HEK293 (cell line): ENCODE measurements around the gene BIRC7.

Experiments used
- CTCF ChIA-PET: fragments of 350-600 bp; formaldehyde crosslinking; extraction: SDS; loops from one replicate; lab custom pipeline; 2021; ENCODE audit warnings: antibody characterized with exemption; lab: Yijun Ruan, JAX
- POLR2A ChIA-PET: fragments of 300-600 bp; formaldehyde crosslinking; extraction: SDS; loops from one replicate; lab custom pipeline; 2020; ENCODE audit warnings: antibody characterized with exemption, inconsistent platforms; lab: Yijun Ruan, JAX
- H3K27ac ChIP-seq: fragments of 200-500 bp; sonication (Bioruptor generic); 2 replicates; pipeline ENCODE4 v1.5.1; 2014; ENCODE audit warnings: low read depth, low read length, control low read depth, inconsistent platforms; ENCODE audit errors: extremely low read depth
- H3K36me3 ChIP-seq, 2 experiments: fragments of 200-500 bp in 1 of 2; sonication (Bioruptor generic) in 1 of 2; 1 replicate in 1 of 2; 2 replicates in 1 of 2; pipeline ENCODE4 v1.5.1; 2014 to 2017; ENCODE audit warnings: inconsistent platforms in 2 of 2, low read length in 2 of 2; ENCODE audit not compliant: control insufficient read depth in 2 of 2, insufficient read depth in 1 of 2
- H3K4me1 ChIP-seq: fragments of 200-500 bp; sonication (Bioruptor generic); 2 replicates; pipeline ENCODE4 v1.5.1; 2014; ENCODE audit warnings: mild to moderate bottlenecking, low read length, inconsistent platforms; ENCODE audit not compliant: control insufficient read depth, insufficient read depth
- H3K4me3 ChIP-seq: 2 replicates; pipeline ENCODE4 v1.5.1; 2011; ENCODE audit warnings: low read depth, mild to moderate bottlenecking, control low read depth, low read length, moderate library complexity
- H3K9me3 ChIP-seq: fragments of 200-500 bp; sonication (Bioruptor generic); 2 replicates; pipeline ENCODE4 v1.5.1; 2014; ENCODE audit warnings: low read depth, low read length, inconsistent platforms; ENCODE audit not compliant: control insufficient read depth, insufficient read depth
- OSR2 ChIP-seq: fragments of 450-650 bp; formaldehyde crosslinking; IDR thresholded peaks from 2 replicates; pipeline ENCODE4 v1.5.1; 2016; ENCODE audit warnings: missing biosample characterization, missing genetic modification characterization
- OVOL3 ChIP-seq: fragments of 450-650 bp; formaldehyde crosslinking; IDR thresholded peaks from 2 replicates; pipeline ENCODE4 v1.5.1; 2016; ENCODE audit warnings: missing biosample characterization, missing genetic modification characterization
- ZNF16 ChIP-seq: fragments of 450-650 bp; formaldehyde crosslinking; IDR thresholded peaks from 2 replicates; pipeline ENCODE4 v1.5.1; 2016; ENCODE audit warnings: low read depth, missing biosample characterization, missing genetic modification characterization
- ZNF184 ChIP-seq: fragments of 450-650 bp; IDR thresholded peaks from 2 replicates; pipeline ENCODE4 v1.5.1; 2018; ENCODE audit warnings: missing biosample characterization, mild to moderate bottlenecking, missing genetic modification characterization
- ZNF223 ChIP-seq: fragments of 450-650 bp; formaldehyde crosslinking; IDR thresholded peaks from 2 replicates; pipeline ENCODE4 v1.5.1; 2016; ENCODE audit warnings: missing biosample characterization, missing genetic modification characterization
- ZNF24 ChIP-seq: fragments of 450-650 bp; formaldehyde crosslinking; IDR thresholded peaks from 2 replicates; pipeline ENCODE4 v1.5.1; 2016; ENCODE audit warnings: missing biosample characterization, missing genetic modification characterization
- ZNF354C ChIP-seq: fragments of 450-650 bp; formaldehyde crosslinking; IDR thresholded peaks from 2 replicates; pipeline ENCODE4 v1.5.1; 2016; ENCODE audit warnings: missing biosample characterization, missing genetic modification characterization, low read depth, borderline replicate concordance
- ZNF391 ChIP-seq: fragments of 450-650 bp; formaldehyde crosslinking; IDR thresholded peaks from 2 replicates; pipeline ENCODE4 v1.5.1; 2016; ENCODE audit warnings: low read depth, missing biosample characterization, missing genetic modification characterization, borderline replicate concordance
- ZNF548 ChIP-seq: fragments of 450-650 bp; formaldehyde crosslinking; IDR thresholded peaks from 2 replicates; pipeline ENCODE4 v1.5.1; 2016; ENCODE audit warnings: missing biosample characterization, missing genetic modification characterization
- ZNF654 ChIP-seq: fragments of 450-650 bp; formaldehyde crosslinking; IDR thresholded peaks from 2 replicates; pipeline ENCODE4 v1.5.1; 2016; ENCODE audit warnings: low read depth, missing biosample characterization, missing genetic modification characterization
- ZNF677 ChIP-seq: fragments of 450-650 bp; IDR thresholded peaks from 2 replicates; pipeline ENCODE4 v1.5.0; 2018; ENCODE audit warnings: missing biosample characterization, mild to moderate bottlenecking, missing genetic modification characterization, moderate library complexity
- ZSCAN30 ChIP-seq: fragments of 450-650 bp; IDR thresholded peaks from 2 replicates; pipeline ENCODE4 v1.5.1; 2018; ENCODE audit warnings: missing biosample characterization, mild to moderate bottlenecking, missing genetic modification characterization, moderate library complexity
- TF ChIP-seq, protein P1 (sequence below): fragments of 450-650 bp; formaldehyde crosslinking; IDR thresholded peaks from 2 replicates; pipeline ENCODE4 v1.5.1; 2016; ENCODE audit warnings: missing biosample characterization, missing genetic modification characterization, borderline replicate concordance
- TF ChIP-seq, protein P2 (sequence below): fragments of 450-650 bp; formaldehyde crosslinking; IDR thresholded peaks from 2 replicates; pipeline ENCODE4 v1.5.1; 2016; ENCODE audit warnings: missing biosample characterization, missing genetic modification characterization
- TF ChIP-seq, protein P3 (sequence below): fragments of 450-650 bp; formaldehyde crosslinking; IDR thresholded peaks from 2 replicates; pipeline ENCODE4 v1.5.1; 2016; ENCODE audit warnings: missing biosample characterization, missing genetic modification characterization
- TF ChIP-seq, protein P4 (sequence below): fragments of 450-650 bp; formaldehyde crosslinking; IDR thresholded peaks from 2 replicates; pipeline ENCODE4; 2016; ENCODE audit warnings: missing biosample characterization, missing genetic modification characterization
- TF ChIP-seq, protein P5 (sequence below): fragments of 450-650 bp; formaldehyde crosslinking; IDR thresholded peaks from 2 replicates; pipeline ENCODE4 v1.5.1; 2017; ENCODE audit warnings: missing biosample characterization, missing genetic modification characterization

BIRC7 gene

DNA sequence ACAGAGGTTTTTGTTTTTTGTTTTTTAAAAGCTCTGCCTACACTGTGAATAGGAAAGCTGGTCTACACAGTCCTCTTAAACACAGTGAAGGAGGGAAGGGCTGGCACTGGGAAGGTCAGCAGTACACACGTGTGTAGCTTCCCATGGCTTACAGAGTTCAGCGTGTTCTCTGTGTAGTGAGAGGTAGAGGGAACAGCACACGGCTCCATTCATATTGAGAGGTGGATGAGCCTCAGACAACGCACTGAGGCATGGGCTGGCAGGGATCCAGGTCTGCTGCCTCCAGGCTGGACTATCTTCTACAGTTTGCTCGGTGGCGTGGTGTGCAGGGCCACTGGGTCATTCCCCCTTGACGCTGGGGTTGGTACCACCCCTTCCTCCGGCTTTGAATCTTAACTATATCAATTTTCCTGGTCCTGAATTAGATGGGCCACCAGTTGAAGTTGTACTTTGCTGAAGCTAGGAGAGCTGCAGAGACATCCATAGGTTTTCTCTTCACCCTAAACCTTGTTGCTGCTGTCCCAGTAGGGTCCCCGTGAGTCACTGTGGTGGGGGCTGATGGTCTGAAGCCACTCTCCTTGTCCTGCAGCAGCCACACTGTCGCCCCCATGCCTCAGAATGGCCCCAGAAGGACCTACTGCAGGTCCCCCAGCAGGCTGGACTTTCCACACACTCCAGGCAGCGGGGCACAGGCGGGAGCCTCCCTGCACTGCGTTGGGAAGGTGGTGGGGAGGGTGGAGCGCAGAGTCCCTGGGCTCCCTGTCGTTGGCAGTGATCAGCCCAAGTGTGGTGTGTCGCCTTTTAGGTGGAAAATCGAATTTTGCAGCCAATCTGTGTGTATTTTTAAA is 38.9 kb downstream of the BIRC7 start (continued):
- no peak for TF ChIP-seq ZNF16 (tag by site-specific recombination)
- TF ChIP-seq, protein P1, sequence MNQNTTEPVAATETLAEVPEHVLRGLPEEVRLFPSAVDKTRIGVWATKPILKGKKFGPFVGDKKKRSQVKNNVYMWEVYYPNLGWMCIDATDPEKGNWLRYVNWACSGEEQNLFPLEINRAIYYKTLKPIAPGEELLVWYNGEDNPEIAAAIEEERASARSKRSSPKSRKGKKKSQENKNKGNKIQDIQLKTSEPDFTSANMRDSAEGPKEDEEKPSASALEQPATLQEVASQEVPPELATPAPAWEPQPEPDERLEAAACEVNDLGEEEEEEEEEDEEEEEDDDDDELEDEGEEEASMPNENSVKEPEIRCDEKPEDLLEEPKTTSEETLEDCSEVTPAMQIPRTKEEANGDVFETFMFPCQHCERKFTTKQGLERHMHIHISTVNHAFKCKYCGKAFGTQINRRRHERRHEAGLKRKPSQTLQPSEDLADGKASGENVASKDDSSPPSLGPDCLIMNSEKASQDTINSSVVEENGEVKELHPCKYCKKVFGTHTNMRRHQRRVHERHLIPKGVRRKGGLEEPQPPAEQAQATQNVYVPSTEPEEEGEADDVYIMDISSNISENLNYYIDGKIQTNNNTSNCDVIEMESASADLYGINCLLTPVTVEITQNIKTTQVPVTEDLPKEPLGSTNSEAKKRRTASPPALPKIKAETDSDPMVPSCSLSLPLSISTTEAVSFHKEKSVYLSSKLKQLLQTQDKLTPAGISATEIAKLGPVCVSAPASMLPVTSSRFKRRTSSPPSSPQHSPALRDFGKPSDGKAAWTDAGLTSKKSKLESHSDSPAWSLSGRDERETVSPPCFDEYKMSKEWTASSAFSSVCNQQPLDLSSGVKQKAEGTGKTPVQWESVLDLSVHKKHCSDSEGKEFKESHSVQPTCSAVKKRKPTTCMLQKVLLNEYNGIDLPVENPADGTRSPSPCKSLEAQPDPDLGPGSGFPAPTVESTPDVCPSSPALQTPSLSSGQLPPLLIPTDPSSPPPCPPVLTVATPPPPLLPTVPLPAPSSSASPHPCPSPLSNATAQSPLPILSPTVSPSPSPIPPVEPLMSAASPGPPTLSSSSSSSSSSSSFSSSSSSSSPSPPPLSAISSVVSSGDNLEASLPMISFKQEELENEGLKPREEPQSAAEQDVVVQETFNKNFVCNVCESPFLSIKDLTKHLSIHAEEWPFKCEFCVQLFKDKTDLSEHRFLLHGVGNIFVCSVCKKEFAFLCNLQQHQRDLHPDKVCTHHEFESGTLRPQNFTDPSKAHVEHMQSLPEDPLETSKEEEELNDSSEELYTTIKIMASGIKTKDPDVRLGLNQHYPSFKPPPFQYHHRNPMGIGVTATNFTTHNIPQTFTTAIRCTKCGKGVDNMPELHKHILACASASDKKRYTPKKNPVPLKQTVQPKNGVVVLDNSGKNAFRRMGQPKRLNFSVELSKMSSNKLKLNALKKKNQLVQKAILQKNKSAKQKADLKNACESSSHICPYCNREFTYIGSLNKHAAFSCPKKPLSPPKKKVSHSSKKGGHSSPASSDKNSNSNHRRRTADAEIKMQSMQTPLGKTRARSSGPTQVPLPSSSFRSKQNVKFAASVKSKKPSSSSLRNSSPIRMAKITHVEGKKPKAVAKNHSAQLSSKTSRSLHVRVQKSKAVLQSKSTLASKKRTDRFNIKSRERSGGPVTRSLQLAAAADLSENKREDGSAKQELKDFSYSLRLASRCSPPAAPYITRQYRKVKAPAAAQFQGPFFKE (tag by site-specific recombination), result no peak
- no peak for TF ChIP-seq ZNF223 (tag by site-specific recombination)
- TF ChIP-seq, protein P2, sequence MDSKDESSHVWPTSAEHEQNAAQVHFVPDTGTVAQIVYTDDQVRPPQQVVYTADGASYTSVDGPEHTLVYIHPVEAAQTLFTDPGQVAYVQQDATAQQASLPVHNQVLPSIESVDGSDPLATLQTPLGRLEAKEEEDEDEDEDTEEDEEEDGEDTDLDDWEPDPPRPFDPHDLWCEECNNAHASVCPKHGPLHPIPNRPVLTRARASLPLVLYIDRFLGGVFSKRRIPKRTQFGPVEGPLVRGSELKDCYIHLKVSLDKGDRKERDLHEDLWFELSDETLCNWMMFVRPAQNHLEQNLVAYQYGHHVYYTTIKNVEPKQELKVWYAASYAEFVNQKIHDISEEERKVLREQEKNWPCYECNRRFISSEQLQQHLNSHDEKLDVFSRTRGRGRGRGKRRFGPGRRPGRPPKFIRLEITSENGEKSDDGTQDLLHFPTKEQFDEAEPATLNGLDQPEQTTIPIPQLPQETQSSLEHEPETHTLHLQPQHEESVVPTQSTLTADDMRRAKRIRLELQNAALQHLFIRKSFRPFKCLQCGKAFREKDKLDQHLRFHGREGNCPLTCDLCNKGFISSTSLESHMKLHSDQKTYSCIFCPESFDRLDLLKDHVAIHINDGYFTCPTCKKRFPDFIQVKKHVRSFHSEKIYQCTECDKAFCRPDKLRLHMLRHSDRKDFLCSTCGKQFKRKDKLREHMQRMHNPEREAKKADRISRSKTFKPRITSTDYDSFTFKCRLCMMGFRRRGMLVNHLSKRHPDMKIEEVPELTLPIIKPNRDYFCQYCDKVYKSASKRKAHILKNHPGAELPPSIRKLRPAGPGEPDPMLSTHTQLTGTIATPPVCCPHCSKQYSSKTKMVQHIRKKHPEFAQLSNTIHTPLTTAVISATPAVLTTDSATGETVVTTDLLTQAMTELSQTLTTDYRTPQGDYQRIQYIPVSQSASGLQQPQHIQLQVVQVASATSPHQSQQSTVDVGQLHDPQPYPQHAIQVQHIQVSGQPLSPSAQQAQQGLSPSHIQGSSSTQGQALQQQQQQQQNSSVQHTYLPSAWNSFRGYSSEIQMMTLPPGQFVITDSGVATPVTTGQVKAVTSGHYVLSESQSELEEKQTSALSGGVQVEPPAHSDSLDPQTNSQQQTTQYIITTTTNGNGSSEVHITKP (tag by site-specific recombination), result peak; percentile 56; the same call in 1 of the 2 replicates
- TF ChIP-seq OVOL3 (tag by site-specific recombination), result no peak
- TF ChIP-seq ZNF391 (tag by site-specific recombination), result no peak
- no peak for TF ChIP-seq ZNF677
- no peak for TF ChIP-seq ZNF184 (tag by site-specific recombination)
- no peak for TF ChIP-seq ZNF654 (tag by site-specific recombination)
- TF ChIP-seq, all 188 proteins: peak for 4

DNA sequence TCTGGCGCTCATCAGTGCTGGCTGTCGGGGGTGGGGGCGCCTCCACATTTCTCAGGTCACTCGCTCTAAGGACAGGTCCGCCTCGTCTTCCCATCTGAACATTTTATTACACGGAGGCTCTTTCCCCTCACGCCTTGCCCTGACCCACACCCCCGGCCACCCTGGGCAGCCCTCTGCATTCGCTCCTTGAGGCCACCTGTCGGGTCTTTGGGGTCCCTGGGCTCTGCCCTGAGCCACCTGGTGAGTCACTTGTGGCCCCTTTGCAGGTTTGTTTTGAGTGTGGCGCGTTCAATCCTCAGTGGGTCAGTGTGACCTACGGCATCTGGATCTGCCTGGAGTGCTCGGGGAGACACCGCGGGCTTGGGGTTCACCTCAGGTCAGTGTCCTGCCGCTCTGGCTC is 40.1 kb downstream of the BIRC7 start:
- CTCF ChIA-PET, result interaction anchor here (2.1 kb wide), 1 partner anchor 52 kb away, joined by 11 read pairs; no protein-coding TSS in a partner anchor
- H3K27ac ChIP-seq, result no peak overlapping the region
- POLR2A ChIA-PET, result interaction anchor here (1.2 kb wide), 1 partner anchor 10 kb away, joined by 3 read pairs; no protein-coding TSS in a partner anchor
- H3K4me1 ChIP-seq, result no peaks in the 10 kb centered on the region
- peaks cover 10 to 60% of the 10 kb centered on the region in 2 experiments; a peak in 2 of 3 replicates for H3K36me3 ChIP-seq
- H3K4me3 ChIP-seq, result no peak overlapping the region
- H3K9me3 ChIP-seq, result no peaks in the 10 kb centered on the region
- no peak for TF ChIP-seq OSR2 (tag by site-specific recombination)
- TF ChIP-seq, protein P3, sequence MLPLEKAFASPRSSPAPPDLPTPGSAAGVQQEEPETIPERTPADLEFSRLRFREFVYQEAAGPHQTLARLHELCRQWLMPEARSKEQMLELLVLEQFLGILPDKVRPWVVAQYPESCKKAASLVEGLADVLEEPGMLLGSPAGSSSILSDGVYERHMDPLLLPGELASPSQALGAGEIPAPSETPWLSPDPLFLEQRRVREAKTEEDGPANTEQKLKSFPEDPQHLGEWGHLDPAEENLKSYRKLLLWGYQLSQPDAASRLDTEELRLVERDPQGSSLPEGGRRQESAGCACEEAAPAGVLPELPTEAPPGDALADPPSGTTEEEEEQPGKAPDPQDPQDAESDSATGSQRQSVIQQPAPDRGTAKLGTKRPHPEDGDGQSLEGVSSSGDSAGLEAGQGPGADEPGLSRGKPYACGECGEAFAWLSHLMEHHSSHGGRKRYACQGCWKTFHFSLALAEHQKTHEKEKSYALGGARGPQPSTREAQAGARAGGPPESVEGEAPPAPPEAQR (tag by site-specific recombination), result no peak
- TF ChIP-seq ZNF354C (tag by site-specific recombination), result no peak
- TF ChIP-seq ZNF24 (tag by site-specific recombination), result no peak
- TF ChIP-seq ZNF548 (tag by site-specific recombination), result no peak
- TF ChIP-seq, protein P4, sequence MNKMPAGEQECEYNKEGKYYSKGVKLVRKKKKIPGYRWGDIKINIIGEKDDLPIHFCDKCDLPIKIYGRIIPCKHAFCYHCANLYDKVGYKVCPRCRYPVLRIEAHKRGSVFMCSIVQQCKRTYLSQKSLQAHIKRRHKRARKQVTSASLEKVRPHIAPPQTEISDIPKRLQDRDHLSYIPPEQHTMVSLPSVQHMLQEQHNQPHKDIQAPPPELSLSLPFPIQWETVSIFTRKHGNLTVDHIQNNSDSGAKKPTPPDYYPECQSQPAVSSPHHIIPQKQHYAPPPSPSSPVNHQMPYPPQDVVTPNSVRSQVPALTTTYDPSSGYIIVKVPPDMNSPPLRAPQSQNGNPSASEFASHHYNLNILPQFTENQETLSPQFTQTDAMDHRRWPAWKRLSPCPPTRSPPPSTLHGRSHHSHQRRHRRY (tag by site-specific recombination), result no peak
- TF ChIP-seq, protein P2 (tag by site-specific recombination), result no peak
- TF ChIP-seq, protein P5, sequence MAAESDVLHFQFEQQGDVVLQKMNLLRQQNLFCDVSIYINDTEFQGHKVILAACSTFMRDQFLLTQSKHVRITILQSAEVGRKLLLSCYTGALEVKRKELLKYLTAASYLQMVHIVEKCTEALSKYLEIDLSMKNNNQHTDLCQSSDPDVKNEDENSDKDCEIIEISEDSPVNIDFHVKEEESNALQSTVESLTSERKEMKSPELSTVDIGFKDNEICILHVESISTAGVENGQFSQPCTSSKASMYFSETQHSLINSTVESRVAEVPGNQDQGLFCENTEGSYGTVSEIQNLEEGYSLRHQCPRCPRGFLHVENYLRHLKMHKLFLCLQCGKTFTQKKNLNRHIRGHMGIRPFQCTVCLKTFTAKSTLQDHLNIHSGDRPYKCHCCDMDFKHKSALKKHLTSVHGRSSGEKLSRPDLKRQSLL (tag by site-specific recombination), result no peak
- TF ChIP-seq ZSCAN30 (tag by site-specific recombination), result no peak
